Kidney capillary endothelial cell (primary cell): ENCODE measurements around the gene SCN4A.
"Not testable (repeated sequence)": the region's sequence is repeated elsewhere in the genome, so short reads cannot be mapped to it uniquely, and the experiment has no call there.

Experiments used
- DNase-seq: peaks from one replicate; pipeline ENCODE4 v3.0.0-alpha.2; 2018; ENCODE audit warnings: low spot score

SCN4A gene

DNA sequence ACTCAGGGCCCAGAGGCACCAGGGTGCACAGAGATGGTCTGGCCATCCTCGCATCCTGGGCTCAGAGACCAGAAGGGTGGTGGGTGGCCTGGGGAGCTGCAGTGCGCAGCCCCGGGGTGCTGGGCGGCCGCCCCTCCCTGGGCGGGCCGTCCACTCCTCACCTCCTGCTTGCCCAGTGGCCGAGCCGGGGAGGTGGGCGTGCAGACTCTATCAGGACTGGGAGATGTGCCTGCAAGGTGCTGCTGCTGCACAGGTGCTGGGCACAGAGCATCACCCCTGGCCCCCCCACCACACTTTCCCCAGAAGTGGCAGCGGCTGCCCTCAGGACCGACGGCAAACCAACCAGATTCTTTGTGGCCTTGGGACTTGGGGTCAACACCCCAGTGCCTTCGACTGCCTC is at the start of gene SCN4A:
TSS of gene SCN4A (minus strand) at position 123 of the 400 bp plus-strand sequence. CDS start at position 46, 77 bp downstream.
- no peak for DNase-seq

GRCh38 chr17:64020056-64020766 is 47.5 kb upstream of the SCN4A start, which contains the start of gene ICAM2:
ICAM2 (minus strand) TSS chr17:64020633; CDS start chr17:64006691, 13,942 bp downstream.
- no peak for DNase-seq

DNA sequence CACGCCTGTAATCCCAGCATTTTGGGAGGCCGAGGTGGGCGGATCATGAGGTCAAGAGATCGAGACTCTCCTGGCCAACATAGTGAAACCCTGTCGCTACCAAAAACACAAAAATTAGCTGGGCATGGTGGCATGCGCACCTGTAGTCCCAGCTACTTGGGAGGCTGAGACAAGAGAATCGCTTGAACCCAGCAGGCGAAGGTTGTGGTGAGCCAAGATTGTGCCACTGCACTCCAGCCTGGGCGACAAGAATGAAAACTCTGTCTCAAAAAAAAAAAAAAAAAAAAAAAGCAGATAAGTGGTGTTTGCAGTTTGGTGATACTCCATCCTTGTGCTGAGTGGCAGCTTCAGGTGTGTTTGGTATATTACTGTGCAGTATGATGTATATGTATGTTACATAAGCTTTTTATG is 46.8 kb upstream of the SCN4A start:
- not testable (repeated sequence) for DNase-seq

GRCh38 chr17:64017381-64017980 is 44.8 kb upstream of the SCN4A start:
- no peak for DNase-seq

GRCh38 chr17:64016974-64017373 is 44.3 kb upstream of the SCN4A start:
- DNase-seq = peak; percentile 77

- DNase-seq = no peak
These were observed 43.6 kb upstream of the SCN4A start for GRCh38 chr17:64016231-64016784.

- DNase-seq = no peak
These were observed 42.7 kb upstream of the SCN4A start for GRCh38 chr17:64015447-64015846.

DNA sequence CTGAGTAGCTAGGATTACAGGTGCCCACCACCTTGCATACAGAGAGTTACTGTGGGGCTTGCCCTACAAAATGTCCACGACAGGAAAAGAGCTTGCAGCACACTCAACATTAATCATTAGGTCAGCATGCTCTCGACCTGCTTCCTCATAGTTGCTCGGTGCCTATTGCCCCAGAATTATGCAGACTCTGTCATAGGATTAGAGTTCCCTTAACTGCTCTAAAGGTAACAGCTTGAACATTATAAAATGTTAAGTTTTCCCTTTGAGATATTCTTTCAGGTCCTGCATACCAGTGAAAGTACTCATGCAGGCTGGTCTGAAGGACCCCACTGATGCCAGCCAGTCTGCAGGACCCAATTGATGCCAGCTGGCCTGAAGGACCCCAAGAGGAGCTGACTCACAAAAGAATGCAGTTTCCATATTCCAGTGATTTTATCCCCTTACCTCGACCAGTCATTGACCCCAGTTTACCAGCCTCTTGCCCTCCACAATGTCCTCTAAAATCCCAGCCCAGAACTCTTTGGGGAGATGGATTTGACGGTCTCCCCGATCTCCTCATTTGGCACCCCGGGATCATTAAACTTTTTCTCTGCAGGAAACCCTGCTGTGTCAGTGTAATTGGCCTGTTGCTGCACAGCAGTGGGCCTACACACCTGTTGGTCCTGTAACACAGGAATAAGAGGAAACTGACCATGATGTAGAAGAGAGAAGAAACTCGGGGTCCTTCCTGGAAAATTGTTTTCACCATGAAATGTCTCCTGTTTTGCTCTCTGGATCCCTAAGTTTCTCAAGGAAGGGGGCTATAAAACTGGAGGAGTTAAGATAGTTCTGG is 37.1 kb upstream of the SCN4A start:
- no peak for DNase-seq

GRCh38 chr17:64008830-64009229 is 36.1 kb upstream of the SCN4A start:
- DNase-seq = no peak

GRCh38 chr17:64008346-64008745 is 35.6 kb upstream of the SCN4A start:
- DNase-seq = no peak

GRCh38 chr17:64007838-64008282 is 35.1 kb upstream of the SCN4A start:
- no peak for DNase-seq

GRCh38 chr17:64007089-64007837 is 34.5 kb upstream of the SCN4A start:
- not testable (repeated sequence) for DNase-seq

DNA sequence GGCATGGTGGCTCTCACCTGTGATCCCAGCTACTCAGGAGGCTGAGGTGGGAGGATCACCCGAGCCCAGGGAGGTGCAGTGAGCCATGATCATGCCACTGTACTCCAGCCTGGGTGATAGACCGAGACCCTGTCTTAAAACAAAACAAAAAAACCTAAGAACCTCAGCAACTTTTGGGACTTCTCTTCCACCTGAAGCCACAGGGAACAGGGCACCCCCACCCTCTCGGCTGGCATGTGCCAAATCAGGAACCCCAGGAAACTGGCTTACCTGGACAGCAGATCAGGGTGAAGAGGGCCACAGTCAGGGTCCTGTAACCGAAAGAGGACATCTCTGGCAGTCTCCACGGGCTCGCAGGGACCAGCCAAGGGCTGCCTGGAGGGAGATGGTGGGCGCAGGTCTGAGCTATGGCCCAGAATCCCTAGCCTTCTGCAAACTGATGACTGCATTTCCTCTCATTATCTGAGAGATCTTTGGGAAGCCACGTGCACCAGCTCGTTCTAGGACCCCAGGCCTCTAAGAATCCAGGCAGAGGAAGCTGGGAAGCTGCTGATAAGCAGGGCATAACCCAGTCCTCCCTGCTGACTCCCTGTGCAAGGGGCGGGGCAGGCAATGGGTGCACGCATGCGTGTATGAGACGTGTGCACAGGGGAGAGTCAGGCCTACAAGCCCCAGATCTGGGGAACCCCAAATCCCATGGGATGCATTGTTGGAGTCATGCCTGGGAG is 33.8 kb upstream of the SCN4A start:
- peak; percentile 95 for DNase-seq

- no peak for DNase-seq
These were observed 33.0 kb upstream of the SCN4A start for GRCh38 chr17:64005734-64006167.

DNA sequence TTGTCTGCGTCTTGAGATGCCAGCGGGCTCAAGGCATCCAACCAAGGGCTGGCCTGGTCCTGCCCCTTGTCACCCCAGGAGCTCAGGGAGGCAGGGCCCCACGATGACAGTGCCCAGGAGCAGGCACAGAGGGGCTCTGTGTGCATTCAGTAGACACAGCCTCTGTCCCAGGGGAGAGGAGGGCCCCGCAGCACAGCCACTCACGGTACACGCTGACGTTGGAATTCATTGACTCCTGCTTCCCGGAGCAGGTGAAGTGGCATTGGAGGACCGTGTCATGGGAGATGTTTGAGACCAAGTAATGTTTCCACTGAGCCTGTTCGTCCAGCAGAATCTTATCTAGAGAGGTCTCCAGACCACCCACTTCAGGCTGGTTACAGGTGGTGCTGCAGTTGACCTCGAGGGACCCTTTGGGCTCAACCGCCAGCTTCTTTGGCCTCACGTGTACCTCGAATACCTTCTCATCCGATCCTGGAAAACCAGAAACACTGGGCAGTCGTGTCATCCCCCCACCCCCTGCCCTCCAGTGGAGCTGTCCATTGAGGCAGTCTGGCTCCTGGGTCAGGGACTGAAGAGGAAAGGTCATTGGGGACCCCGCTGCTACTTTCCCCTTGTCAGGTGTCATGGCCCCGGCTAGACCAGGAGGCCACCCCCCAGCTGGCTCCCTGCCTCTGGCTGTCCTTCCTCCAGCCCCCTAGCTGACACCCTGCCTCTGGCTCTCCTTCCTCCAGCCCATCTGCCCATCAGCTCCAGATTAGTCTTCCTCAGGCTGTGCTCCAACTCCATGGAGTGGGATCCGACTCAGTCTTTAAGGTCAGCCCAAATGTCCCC is 32.4 kb upstream of the SCN4A start:
- DNase-seq = no peak

DNA sequence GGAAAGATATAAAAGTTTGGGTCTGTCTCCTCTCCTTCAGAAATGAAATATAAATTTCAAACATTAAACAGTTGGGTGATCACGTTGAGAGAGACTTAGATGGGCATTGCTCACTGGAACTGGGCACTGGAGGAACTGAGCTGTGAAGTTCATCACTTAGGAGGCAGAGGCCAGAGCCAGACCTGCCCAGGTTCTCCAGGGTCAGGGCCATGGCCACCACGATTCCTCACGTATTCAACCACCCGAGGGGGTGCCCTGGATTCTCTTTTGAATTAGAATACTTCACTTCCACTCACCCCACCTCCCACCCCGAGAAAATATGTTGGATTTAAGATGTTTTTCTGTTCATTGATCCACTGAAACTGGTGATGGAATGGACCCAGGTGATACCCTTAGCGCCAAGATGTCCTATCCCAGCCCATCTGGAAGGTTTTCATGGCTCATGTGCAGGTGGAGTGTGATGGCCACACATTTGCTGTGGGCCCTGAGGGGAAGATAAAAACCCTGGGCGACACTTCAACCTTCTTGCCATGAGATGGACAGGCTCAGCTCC is 31.6 kb upstream of the SCN4A start:
- no peak for DNase-seq

- DNase-seq = no peak
These were observed 30.9 kb upstream of the SCN4A start for GRCh38 chr17:64003526-64004121.

GRCh38 chr17:64002658-64003525 is 30.2 kb upstream of the SCN4A start:
- no peak for DNase-seq
